Rectal smooth muscle tissue (tissue), 1 donor: ENCODE results near the gene CLEC4A.
"Not testable (repeated sequence)": the region's sequence is repeated elsewhere in the genome, so short reads cannot be mapped to it uniquely, and the experiment has no call there.

Experiments used
- H3K27ac ChIP-seq: one replicate; pipeline ENCODE4 v1.7.0; 2013; ENCODE audit warnings: low read depth, low read length, inconsistent platforms
- H3K27me3 ChIP-seq: one replicate; pipeline ENCODE4 v1.7.0; 2013; ENCODE audit warnings: low read length; ENCODE audit not compliant: control insufficient read depth, insufficient read depth
- H3K36me3 ChIP-seq: one replicate; pipeline ENCODE4 v1.7.0; 2013; ENCODE audit warnings: low read length; ENCODE audit not compliant: control insufficient read depth, insufficient read depth
- H3K4me1 ChIP-seq: one replicate; pipeline ENCODE4 v1.7.0; 2013; ENCODE audit warnings: low read length; ENCODE audit not compliant: control insufficient read depth, insufficient read depth
- H3K4me3 ChIP-seq: one replicate; pipeline ENCODE4 v1.7.0; 2013; ENCODE audit warnings: low read length
- H3K9ac ChIP-seq: one replicate; pipeline ENCODE4 v1.7.0; 2013; ENCODE audit warnings: low read length

The CLEC4A gene

GRCh38 chr12:8089716-8090115 lies 33.7 kb upstream of the CLEC4A start:
- no peaks in the 10 kb centered on the region for H3K27me3 ChIP-seq
- H3K36me3 ChIP-seq = peaks cover 30% of the 10 kb centered on the region
- H3K9ac ChIP-seq = no peak overlapping the region
- H3K4me3 ChIP-seq = no peak overlapping the region
- H3K27ac ChIP-seq = no peak overlapping the region
- no peaks in the 10 kb centered on the region for H3K4me1 ChIP-seq

DNA sequence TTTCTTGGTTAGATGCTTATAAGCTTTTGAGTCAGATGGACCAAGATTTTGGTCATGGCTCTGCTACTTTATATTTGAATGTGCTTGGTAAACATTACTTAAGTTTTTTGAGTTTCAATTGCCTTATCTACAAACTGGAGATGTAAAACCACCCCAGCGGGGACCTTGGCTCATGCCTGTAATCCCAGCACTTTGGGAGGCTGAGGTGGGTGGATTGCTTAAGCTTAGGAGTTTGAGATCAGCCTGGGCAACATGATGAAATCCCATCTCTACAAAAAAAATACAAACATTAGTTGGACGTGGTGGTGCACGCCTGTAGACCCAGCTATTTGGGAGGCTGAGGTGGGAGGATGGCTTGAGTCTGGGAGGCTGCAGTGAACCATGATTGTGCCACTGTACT lies 30.1 kb upstream of the CLEC4A start:
- Histone ChIP-seq H3K36me3 (peaks cover 47% of the 10 kb centered on the region), H3K27me3 (no peaks in the 10 kb centered on the region), H3K27ac (no peak overlapping the region), H3K9ac (no peak overlapping the region), H3K4me3 (no peak overlapping the region), H3K4me1 (no peaks in the 10 kb centered on the region)

GRCh38 chr12:8096281-8096915 lies 27.0 kb upstream of the CLEC4A start:
- Histone ChIP-seq H3K4me1 (no peaks in the 10 kb centered on the region), H3K9ac (no peak overlapping the region), H3K36me3 (peaks cover 35% of the 10 kb centered on the region), H3K27me3 (no peaks in the 10 kb centered on the region), H3K27ac (no peak overlapping the region), H3K4me3 (no peak overlapping the region)

GRCh38 chr12:8099235-8099634 lies 24.2 kb upstream of the CLEC4A start:
- peaks cover 21% of the 10 kb centered on the region for H3K36me3 ChIP-seq
- no peaks in the 10 kb centered on the region for H3K4me1 ChIP-seq
- H3K4me3 ChIP-seq = no peak overlapping the region
- no peaks in the 10 kb centered on the region for H3K27me3 ChIP-seq
- H3K9ac ChIP-seq = no peak overlapping the region
- H3K27ac ChIP-seq = no peak overlapping the region

DNA sequence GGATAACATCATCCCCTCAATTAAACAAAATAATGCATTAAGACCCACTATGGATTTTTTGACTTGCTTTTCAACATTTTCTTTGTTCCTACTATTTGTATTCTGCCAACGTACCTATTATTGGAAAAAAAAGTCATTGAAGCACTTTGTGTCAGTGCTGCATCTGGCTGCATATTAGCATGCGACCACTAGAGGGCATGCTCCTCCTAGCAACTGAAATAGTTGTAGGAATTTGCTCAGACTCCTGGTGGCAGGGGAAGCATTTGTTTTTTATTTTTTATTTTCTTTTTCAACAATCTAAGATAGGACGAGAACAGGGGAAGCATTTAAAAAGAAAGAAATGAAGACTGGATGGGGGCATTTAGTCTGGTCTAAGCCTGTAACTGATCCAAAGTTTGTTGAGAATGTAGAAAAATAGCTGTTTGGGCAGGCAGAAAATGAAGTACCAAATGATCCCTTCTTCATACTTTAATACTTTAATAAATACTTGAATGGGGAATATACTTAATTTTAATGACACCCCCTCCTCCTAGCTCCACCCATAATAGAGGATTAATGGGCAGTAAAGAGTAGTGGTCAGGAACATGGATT lies 14.5 kb upstream of the CLEC4A start:
- Histone ChIP-seq H3K27ac (no peak overlapping the region), H3K9ac (no peak overlapping the region), H3K4me3 (no peak overlapping the region)

DNA sequence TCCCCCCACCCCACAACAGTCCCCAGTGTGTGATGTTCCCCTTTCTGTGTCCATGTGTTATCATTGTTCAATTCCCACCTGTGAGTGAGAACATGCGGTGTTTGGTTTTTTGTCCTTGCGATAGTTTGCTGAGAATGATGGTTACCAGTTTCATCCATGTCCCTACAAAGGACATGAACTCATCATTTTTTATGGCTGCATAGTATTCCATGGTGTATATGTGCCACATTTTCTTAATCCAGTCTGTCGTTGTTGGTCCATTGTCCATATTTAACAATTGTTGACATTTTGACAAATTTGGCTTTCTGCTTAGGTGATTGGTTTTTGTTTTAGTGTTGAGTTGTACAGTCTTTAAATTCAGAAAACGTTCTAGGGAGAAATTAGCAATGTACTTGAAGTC lies 10.3 kb upstream of the CLEC4A start:
- not testable (repeated sequence) for H3K27ac ChIP-seq, H3K9ac ChIP-seq, H3K27me3 ChIP-seq, H3K4me1 ChIP-seq, H3K36me3 ChIP-seq, H3K4me3 ChIP-seq

More for the DNA sequence above, 14.5 kb upstream of the CLEC4A start:
- H3K27me3 ChIP-seq = no peaks in the 10 kb centered on the region
- no peaks in the 10 kb centered on the region for H3K36me3 ChIP-seq
- no peaks in the 10 kb centered on the region for H3K4me1 ChIP-seq

GRCh38 chr12:8120072-8120713 lies 3.2 kb upstream of the CLEC4A start:
- H3K27ac ChIP-seq = no peak overlapping the region
- H3K4me3 ChIP-seq = no peak overlapping the region
- no peaks in the 10 kb centered on the region for H3K4me1 ChIP-seq
- H3K27me3 ChIP-seq = no peaks in the 10 kb centered on the region
- no peak overlapping the region for H3K9ac ChIP-seq
- H3K36me3 ChIP-seq = no peaks in the 10 kb centered on the region

DNA sequence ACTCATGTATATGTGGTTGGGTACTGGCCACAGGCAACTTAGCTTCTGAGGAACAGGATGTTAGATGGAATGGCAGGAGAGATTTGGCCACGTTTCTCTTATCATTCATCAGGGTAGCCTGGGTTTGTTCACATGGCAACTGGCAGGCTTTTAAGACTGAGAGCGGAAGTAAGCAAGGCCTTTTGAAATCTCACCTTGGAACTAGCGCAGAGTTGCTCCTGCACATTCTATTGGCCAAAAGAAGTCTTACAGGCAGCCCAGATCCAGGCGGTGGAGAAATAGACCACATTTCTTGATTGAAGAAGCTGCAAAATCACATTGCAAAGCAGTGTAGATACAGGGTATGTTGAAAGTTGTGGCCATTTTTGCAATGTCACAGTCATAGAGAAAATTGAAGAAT lies 3.7 kb downstream of the CLEC4A start:
- Histone ChIP-seq H3K9ac (no peak overlapping the region), H3K36me3 (no peaks in the 10 kb centered on the region), H3K4me3 (no peak overlapping the region), H3K4me1 (no peaks in the 10 kb centered on the region), H3K27me3 (no peaks in the 10 kb centered on the region), H3K27ac (no peak overlapping the region)

GRCh38 chr12:8133636-8134397 lies 10.4 kb downstream of the CLEC4A start:
- not testable (repeated sequence) for H3K27me3 ChIP-seq, H3K27ac ChIP-seq, H3K36me3 ChIP-seq, H3K4me3 ChIP-seq, H3K9ac ChIP-seq, H3K4me1 ChIP-seq

DNA sequence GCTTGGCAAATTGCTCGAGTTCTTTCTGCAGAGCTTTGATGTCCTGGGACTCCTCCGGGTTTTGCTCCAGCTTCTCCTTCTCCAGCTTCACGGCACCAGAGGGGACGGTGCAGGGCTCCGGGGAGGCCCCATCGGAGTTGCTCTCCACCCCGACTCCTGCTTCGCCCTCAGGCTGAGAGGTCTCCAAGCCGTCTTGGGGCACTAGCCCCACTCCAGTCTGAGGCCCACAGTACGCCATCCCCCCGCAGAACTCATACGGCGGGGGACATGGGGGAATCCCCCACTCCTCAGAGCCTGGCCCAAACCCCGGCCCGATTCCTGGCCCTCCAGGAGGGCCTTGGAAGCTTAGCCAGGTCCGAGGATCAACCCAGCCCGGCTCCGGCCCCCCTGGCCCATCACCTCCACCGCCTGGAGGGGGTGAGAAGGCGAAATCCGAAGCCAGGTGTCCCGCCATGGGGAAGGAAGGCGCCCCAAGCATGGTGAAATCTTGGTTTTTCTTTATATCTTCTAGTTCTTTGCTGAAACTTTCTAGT lies 11.0 kb downstream of the CLEC4A start:
- not testable (repeated sequence) for H3K27ac ChIP-seq, H3K36me3 ChIP-seq, H3K4me1 ChIP-seq, H3K9ac ChIP-seq, H3K27me3 ChIP-seq, H3K4me3 ChIP-seq

GRCh38 chr12:8141647-8142046 lies 18.2 kb downstream of the CLEC4A start:
- not testable (repeated sequence) for H3K4me1 ChIP-seq, H3K36me3 ChIP-seq, H3K27ac ChIP-seq, H3K27me3 ChIP-seq, H3K4me3 ChIP-seq, H3K9ac ChIP-seq

DNA sequence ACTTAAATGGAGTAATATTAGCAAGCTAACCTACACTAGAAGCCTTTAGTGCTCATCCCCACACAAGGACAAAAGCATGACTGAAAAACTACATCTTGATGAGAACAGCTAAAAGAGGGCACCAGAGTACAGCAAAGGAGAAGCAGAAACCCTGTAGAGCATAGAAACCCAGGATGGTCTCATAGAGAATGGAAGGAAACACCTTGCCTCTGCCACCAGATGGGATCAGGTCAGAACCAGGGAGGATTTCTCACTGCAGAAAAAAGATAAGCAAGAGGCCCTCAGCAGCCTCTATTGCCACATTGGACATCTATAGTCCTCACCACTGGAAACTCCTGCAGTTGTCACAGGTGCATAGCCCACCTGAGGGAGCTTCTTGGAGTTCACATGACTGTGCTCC lies 19.8 kb downstream of the CLEC4A start:
- Histone ChIP-seq H3K4me1 (no peaks in the 10 kb centered on the region), H3K27ac (no peak overlapping the region), H3K36me3 (no peaks in the 10 kb centered on the region), H3K27me3 (no peaks in the 10 kb centered on the region), H3K4me3 (no peak overlapping the region), H3K9ac (no peak overlapping the region)
